Measurements from ENCODE around the gene P3R3URF. TPM values are rescaled to one million over a fixed set of nuclear protein-coding genes. Genes with fewer than 3 reads are reported as not detected.
A peak's percentile ranks its signal among the peaks of the same experiment; 100 is the strongest.

The P3R3URF gene
- polyA plus RNA-seq, 4 donors = not detected

DNA sequence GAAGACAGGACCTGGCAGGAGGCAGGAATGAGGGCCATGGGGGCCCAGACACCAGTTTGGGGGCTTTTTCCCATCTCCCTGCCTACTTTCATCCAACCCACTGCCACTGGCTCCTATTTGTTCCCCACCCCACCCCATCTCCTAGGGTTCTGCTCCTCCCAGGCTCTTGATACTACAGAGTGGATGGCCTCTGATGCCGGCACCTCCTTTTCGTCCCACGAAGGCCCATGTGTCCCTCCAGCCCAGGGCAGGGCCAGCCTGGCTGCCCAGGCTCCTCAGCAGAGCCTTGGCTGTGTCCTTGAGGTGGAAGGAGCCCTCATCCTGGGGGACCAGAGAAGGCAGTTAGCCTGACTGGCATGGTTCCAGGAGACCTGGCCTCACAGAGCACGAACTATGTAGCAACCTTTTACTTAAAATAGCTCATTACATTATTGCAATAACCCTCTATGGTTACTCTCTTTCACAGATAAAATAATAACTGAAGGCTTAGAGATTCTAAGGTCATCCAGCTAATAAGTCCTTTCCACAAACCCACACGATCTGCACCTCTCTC lies 18.4 kb upstream of the P3R3URF start:
- DNase-seq (ENCODE audit: low read depth in 4 of 4, low spot score in 3 of 4) = no peak

GRCh38 chr1:46193984-46194570 lies 17.8 kb upstream of the P3R3URF start:
- DNase-seq (ENCODE audit: low read depth in 4 of 4, low spot score in 3 of 4) = no peak

- DNase-seq (ENCODE audit: low read depth in 4 of 4, low spot score in 3 of 4) = no peak
Measured at GRCh38 chr1:46193285-46193684, 17.0 kb upstream of the P3R3URF start.

GRCh38 chr1:46192171-46192570 lies 15.9 kb upstream of the P3R3URF start:
- DNase-seq (ENCODE audit: low read depth in 4 of 4, low spot score in 3 of 4) = no peak

- DNase-seq (ENCODE audit: low read depth in 4 of 4, low spot score in 3 of 4) = no peak
Measured at GRCh38 chr1:46191033-46191701, 14.9 kb upstream of the P3R3URF start.

DNA sequence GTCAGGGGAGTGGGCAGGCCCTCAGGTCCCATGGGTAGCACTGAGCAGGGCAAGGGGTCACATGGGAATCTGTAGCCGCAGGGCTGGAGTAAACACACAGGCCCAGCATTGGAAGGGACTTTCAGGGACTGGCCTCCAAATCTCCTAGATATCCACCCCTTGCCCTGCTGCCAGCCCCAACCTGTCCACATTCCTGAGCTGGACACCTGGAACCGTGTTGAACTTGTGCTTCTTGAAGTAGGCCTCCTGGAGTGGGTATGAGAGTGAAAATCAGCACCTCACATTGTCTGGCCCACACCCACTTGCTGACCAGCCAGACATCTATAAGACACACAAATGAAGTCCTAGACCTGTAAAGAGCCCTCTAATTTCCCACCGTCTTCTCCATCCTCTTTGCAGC lies 14.3 kb upstream of the P3R3URF start:
- DNase-seq (ENCODE audit: low read depth in 4 of 4, low spot score in 3 of 4) = no peak

DNA sequence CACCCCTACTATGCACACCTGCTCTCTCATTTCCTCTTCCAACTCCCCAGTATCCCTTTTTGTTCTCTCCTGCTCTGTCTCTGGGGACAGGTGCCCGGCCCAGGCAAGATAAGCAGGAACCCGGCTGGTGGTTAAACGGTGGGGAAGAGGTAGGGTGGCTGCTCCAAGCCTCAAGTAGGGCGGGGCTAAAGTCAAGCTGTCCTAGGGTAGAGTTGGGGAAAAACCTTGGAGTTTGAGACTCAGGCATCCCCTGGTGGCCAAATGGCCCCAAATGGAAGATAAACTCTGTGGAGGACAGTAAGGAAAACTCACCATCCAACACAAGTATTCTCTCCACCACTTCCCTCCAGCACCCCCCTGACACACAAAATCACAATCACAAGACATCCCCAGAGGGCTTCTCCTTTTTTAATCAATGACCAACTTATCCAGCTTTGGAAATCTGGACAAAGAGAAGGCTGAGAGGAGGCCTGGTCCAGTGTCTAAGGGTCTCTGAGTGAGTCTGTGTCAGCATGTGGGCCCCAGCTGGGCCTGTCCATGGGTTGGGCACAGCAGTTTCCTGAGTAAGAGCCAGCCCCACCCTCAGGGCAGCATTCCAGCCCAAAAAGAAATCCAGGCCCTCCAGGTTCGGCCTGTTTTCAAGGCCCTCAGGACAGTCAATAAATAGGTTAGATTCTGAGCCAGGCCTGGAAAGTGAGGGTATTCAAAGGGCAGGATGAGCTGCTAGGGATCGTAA lies 12.2 kb upstream of the P3R3URF start:
- no peak for DNase-seq (ENCODE audit: low read depth in 4 of 4, low spot score in 3 of 4)

GRCh38 chr1:46187106-46187869 lies 11.0 kb upstream of the P3R3URF start:
- DNase-seq (ENCODE audit: low read depth in 4 of 4, low spot score in 3 of 4) = no peak

GRCh38 chr1:46186076-46186475 lies 9.8 kb upstream of the P3R3URF start:
- DNase-seq (ENCODE audit: low read depth in 4 of 4, low spot score in 3 of 4) = no peak

- no peak for DNase-seq (ENCODE audit: low read depth in 4 of 4, low spot score in 3 of 4)
Measured at GRCh38 chr1:46184920-46185658, 8.8 kb upstream of the P3R3URF start.

- no peak for DNase-seq (ENCODE audit: low read depth in 4 of 4, low spot score in 3 of 4)
Measured at GRCh38 chr1:46183926-46184557, 7.8 kb upstream of the P3R3URF start.

- no peak for DNase-seq (ENCODE audit: low read depth in 4 of 4, low spot score in 3 of 4)
Measured at GRCh38 chr1:46183079-46183847, 7.0 kb upstream of the P3R3URF start.

- no peak for DNase-seq (ENCODE audit: low read depth in 4 of 4, low spot score in 3 of 4)
Measured at GRCh38 chr1:46181343-46182260, 5.3 kb upstream of the P3R3URF start.

DNA sequence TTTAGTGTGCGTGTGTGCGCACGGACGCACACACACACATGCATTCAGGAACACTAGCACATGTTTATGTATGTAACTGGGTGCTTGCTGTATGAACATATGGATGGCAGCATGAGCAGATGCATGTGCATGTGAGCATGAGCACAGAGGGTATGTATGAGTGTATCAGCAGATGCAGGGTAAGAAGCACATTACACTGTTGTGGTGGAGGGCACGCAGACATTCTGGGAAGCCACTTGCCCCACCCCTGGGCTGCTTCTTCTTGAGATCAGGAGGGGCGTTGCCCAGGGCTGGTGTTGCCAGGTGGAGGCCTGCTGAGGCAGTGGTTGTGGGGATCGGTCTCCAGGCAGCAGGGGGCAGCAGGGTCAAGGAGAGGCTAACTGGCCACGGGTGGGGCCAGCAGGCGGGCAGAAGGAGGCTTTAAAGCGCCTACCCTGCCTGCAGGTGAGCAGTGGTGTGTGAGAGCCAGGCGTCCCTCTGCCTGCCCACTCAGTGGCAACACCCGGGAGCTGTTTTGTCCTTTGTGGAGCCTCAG lies 3.9 kb upstream of the P3R3URF start:
- no peak for DNase-seq (ENCODE audit: low read depth in 4 of 4, low spot score in 3 of 4)

DNA sequence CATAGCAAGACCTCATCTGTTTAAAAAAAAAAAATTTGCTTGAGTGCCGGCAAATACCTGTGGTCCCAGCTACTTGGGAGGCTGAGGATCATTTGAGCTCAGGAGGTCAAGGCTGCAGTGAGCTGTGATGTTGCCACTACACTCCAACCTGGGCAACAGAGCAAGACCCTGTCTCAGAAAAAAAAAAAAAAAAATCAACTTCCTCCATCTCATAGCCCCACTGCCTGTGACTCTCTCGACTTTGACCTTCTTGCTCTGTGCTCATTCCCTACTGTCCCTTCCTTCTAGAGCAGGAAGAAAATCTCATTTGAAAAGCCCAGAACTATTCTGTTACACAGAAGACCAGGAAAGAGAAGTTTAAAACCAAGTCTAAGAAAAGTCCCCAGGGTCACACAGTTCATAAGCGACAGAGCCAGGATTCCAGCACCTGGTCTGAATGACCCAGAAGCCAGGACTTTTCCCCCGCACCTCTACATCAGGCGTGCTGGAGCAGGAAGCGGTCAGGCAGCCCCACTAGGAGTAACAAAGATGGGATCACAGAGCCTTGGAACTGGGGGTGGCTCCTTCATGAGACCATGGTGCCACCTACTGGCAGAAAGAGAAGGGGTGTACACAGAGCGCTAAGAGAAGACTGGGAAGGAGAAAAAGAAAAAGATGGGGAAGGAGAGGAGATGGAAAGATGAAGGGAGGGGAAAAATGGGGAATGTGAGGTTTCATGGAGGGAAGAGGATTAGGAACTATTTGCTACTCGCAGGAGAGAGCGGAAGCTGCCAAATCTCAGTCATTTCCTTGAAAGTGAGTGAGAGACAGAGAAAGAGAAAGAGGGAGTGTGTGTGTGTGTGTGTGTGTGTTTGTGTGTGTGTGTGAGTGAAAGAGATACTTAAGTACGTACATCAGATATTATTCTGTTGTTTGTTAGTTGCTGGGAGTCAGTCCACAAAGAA lies 3.1 kb upstream of the P3R3URF start:
- peak in 2 of 4 donors; percentile 79 for DNase-seq (ENCODE audit: low read depth in 4 of 4, low spot score in 3 of 4)

DNA sequence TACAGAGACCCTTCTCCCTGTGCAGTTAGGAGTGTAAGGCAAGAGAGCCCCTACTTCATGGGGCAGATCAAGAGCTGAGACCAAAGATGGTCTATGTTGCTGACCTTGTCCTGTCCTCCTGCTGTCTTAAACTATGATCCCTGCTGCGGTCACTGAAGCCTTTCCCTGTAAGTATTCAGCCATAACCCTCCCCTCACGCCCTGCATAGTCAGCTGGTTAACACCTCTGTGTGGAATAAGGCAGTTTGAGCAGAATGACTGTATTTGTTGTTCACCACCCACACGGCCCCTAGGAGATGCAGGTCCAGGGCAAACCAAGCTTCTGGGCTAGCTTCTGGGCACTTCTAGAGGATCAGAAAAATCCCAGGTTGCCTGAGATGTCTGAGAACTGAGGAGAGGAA lies 1.0 kb downstream of the P3R3URF start:
- no peak for DNase-seq (ENCODE audit: low read depth in 4 of 4, low spot score in 3 of 4)
